Measurements from ENCODE around the gene RHO.
"Not testable (repeated sequence)": the region's sequence is repeated elsewhere in the genome, so short reads cannot be mapped to it uniquely, and the experiment has no call there.

The RHO gene

GRCh38 chr3:129528589-129529100, at the start of gene RHO:
RHO (plus strand) TSS chr3:129528639; CDS start chr3:129528734, 95 bp downstream.
- no peak for DNase-seq (ENCODE audit: low spot score)

GRCh38 chr3:129481225-129481765, 47.1 kb upstream of the RHO start:
- not testable (repeated sequence) for DNase-seq (ENCODE audit: low spot score)

DNA sequence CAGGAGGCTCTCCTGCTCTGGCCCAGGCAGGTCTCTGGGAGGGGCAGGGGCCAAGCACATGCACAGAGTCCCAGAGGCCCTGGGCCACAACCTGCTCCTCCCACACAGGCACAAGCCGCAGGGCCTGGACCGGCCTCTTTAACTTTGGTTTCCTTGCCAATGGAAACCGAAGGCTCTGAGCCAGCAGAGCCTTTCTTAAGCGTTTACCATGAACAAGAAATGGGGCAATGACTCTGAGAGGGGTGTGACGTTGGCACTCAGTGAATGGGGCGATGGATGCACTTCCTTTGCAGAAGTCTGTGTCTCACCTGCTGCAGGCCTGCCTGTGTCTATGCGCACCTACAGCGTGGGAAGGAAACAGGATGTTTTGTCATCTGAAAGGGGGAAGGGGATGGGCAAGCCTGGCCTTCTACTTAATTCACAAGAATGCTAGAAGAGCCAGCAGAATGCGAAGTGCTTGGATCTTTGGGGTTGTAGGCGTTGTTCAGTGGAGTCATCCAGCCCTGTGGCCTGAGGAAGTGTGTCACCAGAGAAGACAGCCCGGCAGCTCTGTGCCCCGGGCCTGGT, 46.6 kb upstream of the RHO start:
- DNase-seq (ENCODE audit: low spot score) = no peak

DNA sequence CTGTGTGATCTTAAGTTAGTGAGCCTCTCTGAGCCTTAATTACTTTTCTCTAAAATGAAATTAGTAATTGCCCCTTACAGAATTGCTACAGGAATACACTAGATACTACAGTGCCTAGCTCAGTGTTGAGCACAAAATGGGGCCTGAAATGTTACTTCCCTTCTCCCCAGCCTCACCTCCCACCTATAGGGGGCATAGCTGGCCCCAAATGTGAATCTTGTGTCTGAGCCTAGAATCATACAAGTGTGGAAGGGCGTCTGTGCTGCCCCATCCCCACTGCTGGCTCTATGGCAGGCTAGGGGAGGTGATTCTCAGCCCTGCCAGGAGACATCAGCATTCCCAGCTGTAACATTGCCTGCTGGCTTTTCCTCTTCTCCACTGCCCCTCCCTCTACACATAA, 45.7 kb upstream of the RHO start:
- no peak for DNase-seq (ENCODE audit: low spot score)

- DNase-seq (ENCODE audit: low spot score) = no peak
These were observed 44.6 kb upstream of the RHO start for GRCh38 chr3:129483870-129484269.

DNA sequence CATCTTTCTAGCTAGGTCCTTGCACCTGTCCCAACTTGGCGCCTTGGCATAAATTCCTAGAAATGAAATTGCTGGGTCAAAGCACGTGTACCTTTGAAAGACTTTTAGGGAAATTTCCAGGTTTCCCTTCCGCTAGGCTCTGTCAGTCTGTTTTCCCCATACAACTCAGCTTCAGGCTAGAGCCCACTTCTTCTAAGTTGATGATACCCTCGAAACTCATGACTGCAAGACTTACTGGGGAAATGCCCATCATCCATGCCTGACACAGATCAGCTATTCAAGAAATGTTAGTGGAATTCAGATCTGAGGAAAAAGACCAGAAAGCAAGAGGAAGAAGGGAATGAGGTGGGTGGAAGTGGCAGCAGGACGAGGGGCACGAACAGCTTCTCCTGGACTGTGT, 43.3 kb upstream of the RHO start:
- DNase-seq (ENCODE audit: low spot score) = not testable (repeated sequence)

DNA sequence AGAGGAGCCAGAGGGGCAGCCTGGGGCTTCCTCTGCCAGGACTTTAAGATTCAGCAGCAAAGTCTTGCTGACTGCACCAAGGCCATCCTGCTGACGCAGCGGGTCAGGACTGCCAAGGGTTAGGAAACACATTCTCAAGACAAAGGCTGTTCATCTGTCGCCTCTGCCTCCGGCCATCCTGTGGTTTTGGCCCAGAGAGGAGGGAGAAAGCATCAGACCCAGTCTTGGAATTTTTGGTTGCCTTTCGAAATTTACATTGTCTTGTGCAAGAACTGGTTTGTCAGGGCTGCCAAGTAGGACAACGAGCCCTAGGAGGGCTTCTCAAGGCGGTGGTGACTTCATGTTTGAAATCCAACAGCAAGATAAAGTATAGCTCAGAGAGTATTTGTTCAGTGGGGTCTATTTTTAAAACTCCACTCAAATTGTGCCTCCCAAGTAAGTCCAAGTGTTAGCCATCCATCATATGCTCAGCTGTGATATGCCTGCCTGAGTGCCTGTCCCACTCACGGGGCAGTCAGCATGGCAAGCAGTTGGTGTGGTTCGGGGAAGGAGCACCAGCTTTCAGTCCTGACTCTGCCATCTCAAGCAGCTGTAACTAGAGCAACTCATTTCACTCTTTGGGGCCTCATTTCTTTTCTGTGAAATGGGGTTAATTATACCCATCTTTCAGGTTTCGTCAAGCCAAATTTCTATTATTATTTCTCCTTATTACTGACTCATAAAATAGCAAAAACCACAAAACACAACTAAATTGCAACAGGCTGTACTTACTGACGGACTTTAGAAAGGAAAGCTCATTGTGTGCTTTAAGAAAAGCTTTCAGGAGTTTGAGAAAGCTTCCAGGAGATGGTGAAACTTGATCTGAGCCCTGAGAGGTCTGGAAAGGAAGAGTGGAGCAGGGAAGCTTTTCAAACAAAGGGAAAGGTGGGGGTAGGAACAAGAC, 42.4 kb upstream of the RHO start:
- DNase-seq (ENCODE audit: low spot score) = peak; percentile 42

DNA sequence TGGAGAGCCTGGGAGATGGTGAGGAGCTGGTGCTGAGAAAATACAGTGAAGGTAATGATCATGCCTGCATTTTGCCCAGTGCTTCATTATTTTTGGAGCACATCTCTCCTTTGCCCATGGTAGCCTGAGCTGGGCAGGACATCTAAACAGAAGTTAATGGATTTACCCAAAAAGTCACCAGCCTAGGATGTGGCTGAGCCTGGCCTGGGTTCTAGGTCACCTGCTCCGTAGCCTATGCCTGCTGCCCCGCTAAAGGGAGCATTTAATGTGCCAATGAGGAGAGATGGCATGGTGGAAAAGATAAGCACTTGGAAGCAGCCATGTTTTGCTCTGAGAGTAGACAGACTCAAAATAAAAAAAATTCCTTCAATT, 41.8 kb upstream of the RHO start:
- no peak for DNase-seq (ENCODE audit: low spot score)

GRCh38 chr3:129487183-129487867, 41.1 kb upstream of the RHO start:
- DNase-seq (ENCODE audit: low spot score) = no peak

DNA sequence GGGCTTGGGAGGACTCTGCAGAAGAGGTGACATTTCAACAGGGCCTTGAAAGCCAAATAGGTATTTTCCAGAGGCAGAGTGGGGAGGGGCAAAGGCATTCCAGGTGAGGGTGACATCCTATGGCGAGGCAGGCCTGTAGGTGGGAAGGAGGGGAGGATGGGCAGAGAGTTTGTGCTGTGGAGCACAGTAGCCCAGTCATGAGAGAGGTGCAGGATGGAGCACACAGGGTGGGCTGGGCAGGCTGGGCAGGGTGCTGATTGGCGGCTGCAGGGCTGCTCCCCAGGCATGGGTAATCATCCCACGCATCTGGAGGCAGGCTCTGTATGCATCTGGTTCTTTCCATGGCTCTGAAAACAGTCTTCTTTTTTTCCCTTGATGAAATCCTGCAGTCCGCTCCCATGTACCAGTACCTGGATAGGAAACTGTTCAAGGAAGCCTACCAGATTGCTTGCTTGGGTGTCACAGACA, 40.5 kb upstream of the RHO start:
- DNase-seq (ENCODE audit: low spot score) = not testable (repeated sequence)

DNA sequence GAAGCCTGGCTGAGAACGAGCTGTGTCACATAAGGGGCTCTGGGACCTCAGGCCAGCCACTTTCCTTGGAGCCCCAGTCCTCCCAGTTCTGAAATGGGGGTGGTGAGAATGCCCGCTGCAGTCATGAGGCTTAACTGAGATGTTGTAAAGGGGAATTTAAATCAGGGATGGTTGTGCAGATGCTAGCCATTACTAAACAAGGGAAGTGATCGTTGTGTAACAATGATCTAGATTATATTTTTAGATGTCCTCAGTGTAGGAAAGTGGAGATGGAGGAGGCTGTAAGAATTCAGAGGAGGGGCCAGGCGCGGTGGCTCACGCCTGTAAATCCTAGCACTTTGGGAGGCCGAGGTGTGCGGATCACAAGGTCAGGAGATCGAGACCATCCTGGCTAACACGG, 39.2 kb upstream of the RHO start:
- not testable (repeated sequence) for DNase-seq (ENCODE audit: low spot score)

DNA sequence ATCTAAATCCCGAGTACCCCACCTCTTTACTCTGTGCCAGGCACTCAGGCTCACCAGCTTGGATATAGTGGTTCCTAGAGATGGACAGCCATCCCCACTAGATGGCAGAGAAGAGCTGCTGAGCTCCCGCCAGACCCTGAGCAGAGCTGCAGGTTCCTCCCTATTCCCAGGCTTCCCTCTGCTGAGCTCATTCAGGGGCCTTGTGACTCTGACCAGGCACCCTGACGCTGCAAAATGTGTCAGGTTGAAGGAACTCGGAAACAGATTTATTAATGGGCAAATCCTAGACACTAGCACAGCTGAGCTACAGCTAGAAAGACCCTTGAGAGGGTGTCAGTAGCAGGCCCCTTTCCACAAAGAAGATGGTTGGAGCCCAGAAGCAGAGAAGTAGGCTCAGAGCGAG, 38.2 kb upstream of the RHO start:
- DNase-seq (ENCODE audit: low spot score) = peak; percentile 92

DNA sequence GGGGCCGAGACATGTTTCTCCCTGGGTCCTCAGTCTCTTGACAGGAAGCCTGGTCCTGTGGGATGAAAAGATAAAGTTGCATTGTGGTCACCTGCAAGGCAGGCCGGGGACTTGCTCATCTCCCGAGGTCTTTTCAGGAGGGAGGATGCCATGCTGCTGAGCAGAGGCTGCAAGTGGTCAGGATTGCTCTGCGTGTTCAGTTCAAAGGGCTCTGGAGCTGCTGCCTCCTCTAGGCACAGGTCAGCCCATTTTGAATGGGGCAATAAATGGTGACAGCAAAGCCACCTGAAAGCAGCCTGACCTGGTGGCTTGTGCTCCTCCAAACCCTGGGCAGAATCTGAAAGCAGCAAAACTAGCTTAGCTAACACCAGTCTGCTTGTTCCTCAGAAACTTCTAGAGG, 37.4 kb upstream of the RHO start:
- not testable (repeated sequence) for DNase-seq (ENCODE audit: low spot score)

GRCh38 chr3:129491794-129492193, 36.6 kb upstream of the RHO start:
- DNase-seq (ENCODE audit: low spot score) = no peak

- DNase-seq (ENCODE audit: low spot score) = no peak
These were observed 35.7 kb upstream of the RHO start for GRCh38 chr3:129492691-129493090.

- no peak for DNase-seq (ENCODE audit: low spot score)
These were observed 35.2 kb upstream of the RHO start for GRCh38 chr3:129493206-129493605.

DNA sequence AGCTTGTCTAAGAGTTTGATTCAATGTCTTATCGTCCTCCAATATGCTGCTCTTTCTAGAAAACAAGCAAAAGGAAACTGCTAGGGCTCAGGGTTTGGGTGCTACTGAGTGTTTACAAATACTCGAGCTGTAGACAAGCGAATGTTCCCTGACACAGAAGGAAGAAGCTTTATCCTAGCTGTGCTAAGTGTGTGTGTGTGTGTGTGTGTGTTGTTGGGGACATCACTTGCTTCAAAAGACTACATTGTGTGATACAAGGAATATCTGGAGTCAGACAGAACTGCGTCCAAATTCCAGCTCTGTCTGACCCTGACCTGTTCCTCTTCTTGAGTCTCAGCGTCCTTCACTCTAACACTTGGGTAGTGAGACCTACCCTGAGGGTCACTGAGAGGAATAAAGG, 33.9 kb upstream of the RHO start:
- DNase-seq (ENCODE audit: low spot score) = not testable (repeated sequence)

DNA sequence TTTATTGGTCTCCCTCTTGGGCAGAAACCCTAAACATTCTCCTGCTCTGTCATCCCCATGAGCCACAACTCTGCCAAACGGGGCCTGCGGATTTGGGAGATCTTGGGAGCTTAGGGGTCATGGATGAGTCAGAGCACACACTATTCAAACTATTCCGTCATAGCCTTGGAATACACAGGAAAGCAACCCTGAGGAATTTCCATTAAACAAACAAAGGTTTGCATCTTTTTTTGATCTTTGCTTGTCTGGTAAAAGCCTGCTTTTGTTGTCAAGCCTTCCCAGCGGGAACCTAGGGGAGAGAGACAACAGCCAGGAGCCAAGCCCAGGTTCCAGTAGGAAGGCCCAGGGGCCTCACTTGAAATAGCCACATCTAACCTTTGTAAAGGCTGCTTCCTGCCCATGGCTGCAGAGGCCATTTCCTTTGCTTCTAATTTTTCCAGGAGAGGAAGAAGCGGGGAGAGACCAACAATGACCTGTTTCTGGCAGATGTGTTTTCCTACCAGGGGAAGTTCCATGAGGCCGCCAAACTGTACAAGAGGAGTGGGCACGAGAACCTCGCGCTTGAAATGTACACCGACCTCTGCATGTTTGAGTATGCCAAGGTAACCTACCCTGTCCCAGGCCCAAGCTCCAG, 33.3 kb upstream of the RHO start:
- DNase-seq (ENCODE audit: low spot score) = not testable (repeated sequence)

DNA sequence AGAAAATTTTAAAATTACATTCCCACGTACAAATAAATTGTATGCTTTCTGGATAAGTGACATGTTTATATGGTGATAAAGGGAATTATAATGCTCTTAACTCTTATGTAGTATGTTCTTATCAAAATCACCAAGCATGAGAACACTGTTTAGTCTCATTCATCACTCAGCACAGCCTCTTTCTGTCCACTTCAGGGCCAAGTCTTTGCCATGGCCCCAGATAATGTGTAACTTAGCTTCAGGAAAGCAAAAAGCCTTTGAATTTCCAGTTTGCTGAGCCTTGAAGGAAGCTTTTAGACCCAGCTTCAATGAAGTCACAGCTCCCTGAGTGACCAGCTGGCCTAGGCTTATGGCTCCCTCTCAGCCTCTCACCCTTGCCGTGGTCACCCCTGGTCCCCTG, 30.6 kb upstream of the RHO start:
- not testable (repeated sequence) for DNase-seq (ENCODE audit: low spot score)

GRCh38 chr3:129498603-129499488, 29.6 kb upstream of the RHO start:
- DNase-seq (ENCODE audit: low spot score) = not testable (repeated sequence)
